SJSA1 (cell line): ENCODE data around the gene PDGFB. TPM values are rescaled to one million over a fixed set of nuclear protein-coding genes. Genes with fewer than 3 reads are reported as not detected.
A peak's percentile ranks its signal among the peaks of the same experiment; 100 is the strongest.

ENCODE experiments used
- DNase-seq, 2 experiments: peaks; one replicate each; pipeline ENCODE4 v3.0.0-alpha.2; 2015 to 2020; ENCODE audit warnings: low spot score in 2 of 2, low read depth in 1 of 2
- H3K27ac ChIP-seq: fragments of 250-450 bp; sonication (Bioruptor Pico); 2 replicates; pipeline ENCODE4 v1.5.1; 2020; ENCODE audit warnings: mild to moderate bottlenecking, moderate library complexity
- H3K27me3 ChIP-seq: fragments of 250-450 bp; sonication (Bioruptor Pico); replicated peaks from 2 replicates; pipeline ENCODE4 v1.5.1; 2020; ENCODE audit warnings: mild to moderate bottlenecking, moderate library complexity
- H3K36me3 ChIP-seq: fragments of 250-450 bp; sonication (Bioruptor Pico); 2 replicates; pipeline ENCODE4 v1.5.1; 2020; ENCODE audit warnings: mild to moderate bottlenecking
- H3K4me1 ChIP-seq: fragments of 250-450 bp; sonication (Bioruptor Pico); replicated peaks from 2 replicates; pipeline ENCODE4 v1.6.1; 2021; ENCODE audit warnings: mild to moderate bottlenecking
- H3K4me3 ChIP-seq: fragments of 250-450 bp; sonication (Bioruptor Pico); 2 replicates; pipeline ENCODE4 v1.5.1; 2020; ENCODE audit warnings: mild to moderate bottlenecking
- H3K9me3 ChIP-seq: fragments of 250-450 bp; sonication (Bioruptor Pico); replicated peaks from 2 replicates; pipeline ENCODE4 v1.5.1; 2020; ENCODE audit warnings: mild to moderate bottlenecking
- total RNA-seq: library from RNA; depleted of rRNA; stranded (reverse); fragments of >200 nt; shearing (Covaris generic); gene quantifications from 2 replicates; pipeline ENCODE4 v1.2.3, GENCODE V29; 2014

PDGFB gene
- total RNA-seq, 1 experiment from 2014 or later = 0.13 TPM

- Histone ChIP-seq H3K36me3 (no peaks in the 10 kb centered on the region), H3K27me3 (peaks cover 35% of the 10 kb centered on the region), H3K9me3 (peaks cover 2% of the 10 kb centered on the region; the same call in 1 of the 2 replicates), H3K4me1 (peaks cover 28% of the 10 kb centered on the region), H3K4me3 (no peak overlapping the region), H3K27ac (no peak overlapping the region)
- DNase-seq = no peak
Measured at GRCh38 chr22:39245130-39246039, 603 bp upstream of the PDGFB start.

- Histone ChIP-seq H3K9me3 (peaks cover 2% of the 10 kb centered on the region; the same call in 1 of the 2 replicates), H3K27me3 (peaks cover 35% of the 10 kb centered on the region), H3K27ac (no peak overlapping the region), H3K36me3 (no peaks in the 10 kb centered on the region), H3K4me3 (0 out of 2 replicates have a peak overlapping the region, but pooled peaks have one; percentile 8), H3K4me1 (peaks cover 23% of the 10 kb centered on the region)
- no peak for DNase-seq
Measured at GRCh38 chr22:39244136-39244495, 666 bp downstream of the PDGFB start.

- H3K4me3 ChIP-seq = no peak overlapping the region
- H3K4me1 ChIP-seq = peaks cover 23% of the 10 kb centered on the region
- no peaks in the 10 kb centered on the region for H3K36me3 ChIP-seq
- peaks cover 2% of the 10 kb centered on the region; the same call in 1 of the 2 replicates for H3K9me3 ChIP-seq
- no peak overlapping the region for H3K27ac ChIP-seq
- H3K27me3 ChIP-seq = peaks cover 35% of the 10 kb centered on the region
- no peak for DNase-seq
Measured at GRCh38 chr22:39243439-39244135, 1.2 kb downstream of the PDGFB start.

GRCh38 chr22:39242595-39243438, 2.0 kb downstream of the PDGFB start:
- H3K4me3 ChIP-seq = no peak overlapping the region
- peaks cover 35% of the 10 kb centered on the region for H3K27me3 ChIP-seq
- no peak for DNase-seq

GRCh38 chr22:39241794-39242594, 2.8 kb downstream of the PDGFB start:
- Histone ChIP-seq H3K27me3 (peaks cover 35% of the 10 kb centered on the region), H3K9me3 (peaks cover 2% of the 10 kb centered on the region; the same call in 1 of the 2 replicates), H3K4me3 (no peak overlapping the region), H3K36me3 (no peaks in the 10 kb centered on the region), H3K27ac (no peak overlapping the region), H3K4me1 (peaks cover 27% of the 10 kb centered on the region)
- no peak for DNase-seq

More at GRCh38 chr22:39242595-39243438, 2.0 kb downstream of the PDGFB start:
- Histone ChIP-seq H3K27ac (no peak overlapping the region), H3K9me3 (peaks cover 2% of the 10 kb centered on the region; the same call in 1 of the 2 replicates), H3K4me1 (peaks cover 23% of the 10 kb centered on the region), H3K36me3 (no peaks in the 10 kb centered on the region)

GRCh38 chr22:39240831-39241793, 3.7 kb downstream of the PDGFB start:
- peaks cover 34% of the 10 kb centered on the region for H3K27me3 ChIP-seq
- H3K27ac ChIP-seq = no peak overlapping the region
- no peak overlapping the region for H3K4me3 ChIP-seq

GRCh38 chr22:39239561-39240423, 5.0 kb downstream of the PDGFB start:
- peaks cover 22% of the 10 kb centered on the region for H3K27me3 ChIP-seq
- H3K27ac ChIP-seq = no peak overlapping the region
- DNase-seq = no peak

More at GRCh38 chr22:39240831-39241793, 3.7 kb downstream of the PDGFB start:
- peaks cover 2% of the 10 kb centered on the region; the same call in 1 of the 2 replicates for H3K9me3 ChIP-seq
- peaks cover 31% of the 10 kb centered on the region for H3K4me1 ChIP-seq
- no peaks in the 10 kb centered on the region for H3K36me3 ChIP-seq
- DNase-seq = no peak

GRCh38 chr22:39238966-39239505, 5.7 kb downstream of the PDGFB start:
- Histone ChIP-seq H3K27me3 (peaks cover 16% of the 10 kb centered on the region), H3K4me1 (peaks cover 38% of the 10 kb centered on the region), H3K9me3 (peaks cover 2% of the 10 kb centered on the region; the same call in 1 of the 2 replicates), H3K4me3 (no peak overlapping the region), H3K27ac (no peak overlapping the region), H3K36me3 (no peaks in the 10 kb centered on the region)
- no peak for DNase-seq

More at GRCh38 chr22:39239561-39240423, 5.0 kb downstream of the PDGFB start:
- Histone ChIP-seq H3K4me1 (peaks cover 37% of the 10 kb centered on the region), H3K9me3 (peaks cover 2% of the 10 kb centered on the region; the same call in 1 of the 2 replicates), H3K4me3 (no peak overlapping the region), H3K36me3 (no peaks in the 10 kb centered on the region)

- no peak overlapping the region for H3K27ac ChIP-seq
- H3K36me3 ChIP-seq = no peaks in the 10 kb centered on the region
- H3K9me3 ChIP-seq = peaks cover 1% of the 10 kb centered on the region; the same call in 1 of the 2 replicates
- no peak for DNase-seq
- peaks cover 35% of the 10 kb centered on the region for H3K4me1 ChIP-seq
- no peak overlapping the region for H3K4me3 ChIP-seq
- peaks cover 12% of the 10 kb centered on the region for H3K27me3 ChIP-seq
Measured at GRCh38 chr22:39238561-39238960, 6.2 kb downstream of the PDGFB start.

- Histone ChIP-seq H3K36me3 (no peaks in the 10 kb centered on the region), H3K4me3 (no peak overlapping the region), H3K4me1 (peaks cover 31% of the 10 kb centered on the region), H3K27ac (no peak overlapping the region), H3K9me3 (no peaks in the 10 kb centered on the region; the same call in 1 of the 2 replicates), H3K27me3 (peaks cover 7% of the 10 kb centered on the region)
- no peak for DNase-seq
Measured at GRCh38 chr22:39238101-39238466, 6.7 kb downstream of the PDGFB start.
